NCI-H82 treated with DMSO at 0.1 percent for 48 hours (cell line): Measurements from ENCODE around the gene ENTPD2.

Source experiments
- DNase-seq: peaks from one replicate; lab custom pipeline; 2025; ENCODE audit not compliant: unreplicated experiment; lab: John Stamatoyannopoulos, UW

Gene ENTPD2

GRCh38 chr9:137053944-137054931, at the start of gene ENTPD2:
Gene ENTPD2, minus strand, starts transcription at chr9:137054061. Its CDS starts 64 bp downstream, at chr9:137053997.
- DNase-seq = no peak

DNA sequence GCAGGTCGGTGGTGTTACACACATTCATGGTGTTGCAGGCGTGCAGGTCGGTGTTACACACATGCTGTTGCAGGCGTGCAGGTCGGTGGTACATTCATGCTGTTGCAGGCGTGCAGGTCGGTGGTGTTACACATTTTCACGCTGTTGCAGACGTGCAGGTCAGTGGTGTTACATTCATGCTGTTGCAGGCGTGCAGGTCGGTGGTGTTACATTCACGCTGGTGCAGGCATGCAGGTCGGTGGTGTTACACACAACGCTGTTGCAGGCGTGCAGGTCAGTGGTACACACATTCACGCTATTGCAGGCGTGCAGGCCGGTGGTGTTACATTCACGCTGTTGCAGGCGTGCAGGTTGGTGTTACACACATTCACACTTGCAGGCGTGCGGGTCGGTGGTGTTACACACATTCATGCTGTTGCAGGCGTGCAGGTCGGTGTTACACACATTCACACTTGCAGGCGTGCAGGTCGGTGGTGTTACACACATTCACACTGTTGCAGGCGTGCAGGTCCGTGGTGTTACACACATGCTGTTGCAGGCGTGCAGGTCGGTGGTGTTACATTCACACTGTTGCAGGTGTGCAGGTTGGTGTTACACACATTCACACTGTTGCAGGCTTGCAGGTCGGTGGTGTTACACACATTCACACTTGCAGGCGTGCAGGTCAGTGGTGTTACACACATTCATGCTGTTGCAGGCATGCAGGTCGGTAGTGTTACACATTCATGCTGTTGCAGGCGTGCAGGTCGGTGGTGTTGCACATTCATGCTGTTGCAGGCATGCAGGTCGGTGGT, 49.5 kb upstream of the ENTPD2 start:
- DNase-seq = no peak

DNA sequence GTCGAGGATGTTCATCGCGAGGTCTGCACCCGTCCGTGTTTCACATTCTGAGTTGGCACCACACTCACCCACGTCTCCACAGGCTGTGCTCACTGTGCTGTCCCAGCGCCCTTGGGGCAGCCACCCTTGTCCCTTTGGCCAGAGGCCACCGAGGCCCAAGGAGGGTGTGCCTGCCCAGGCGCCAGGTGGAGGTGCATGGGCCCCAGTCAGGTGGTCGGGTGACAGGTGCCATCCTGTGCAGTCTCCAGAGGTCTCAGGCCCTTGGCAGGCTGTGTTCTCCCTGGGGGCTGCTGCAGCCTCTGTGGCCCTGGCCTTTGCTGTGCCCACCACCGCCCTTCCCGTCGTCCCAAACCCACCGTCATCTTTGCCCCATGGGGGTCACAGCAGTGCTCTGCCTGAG, 45.4 kb upstream of the ENTPD2 start:
- no peak for DNase-seq

DNA sequence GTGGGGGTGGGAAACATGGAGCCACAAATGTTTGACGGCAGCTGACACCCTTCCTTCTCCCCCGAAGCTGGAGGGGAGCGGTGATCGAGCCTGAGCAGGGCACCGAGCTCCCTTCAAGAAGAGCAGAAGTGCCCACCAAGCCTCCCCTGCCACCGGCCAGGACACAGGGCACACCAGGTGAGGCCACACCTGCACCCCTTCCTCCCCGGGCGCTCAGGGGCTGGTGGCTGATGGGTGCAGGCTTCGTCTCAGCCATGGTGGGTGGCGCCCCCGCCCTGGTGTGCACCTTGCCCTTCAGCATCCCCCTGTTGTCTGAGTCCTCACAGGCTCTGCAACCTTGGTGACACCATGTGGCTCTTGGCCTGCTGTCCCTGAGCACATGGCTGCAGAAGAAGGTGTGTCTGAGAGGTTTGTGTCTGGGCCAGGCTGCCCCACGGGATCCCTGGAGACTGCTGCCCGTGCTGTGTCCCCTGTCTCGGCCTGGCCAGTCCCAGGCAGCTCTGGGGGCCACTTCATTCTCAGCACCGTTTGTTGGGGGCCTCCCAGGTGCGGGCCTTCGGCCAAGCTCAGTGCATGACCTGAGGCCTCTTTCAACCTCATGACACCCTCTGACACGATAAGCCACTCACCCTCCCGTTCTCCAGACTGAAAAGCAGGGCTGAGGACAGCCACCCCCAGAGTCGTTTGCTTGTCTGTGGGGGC, 44.1 kb upstream of the ENTPD2 start:
- DNase-seq = no peak

GRCh38 chr9:137096785-137097546, 43.1 kb upstream of the ENTPD2 start:
- no peak for DNase-seq

DNA sequence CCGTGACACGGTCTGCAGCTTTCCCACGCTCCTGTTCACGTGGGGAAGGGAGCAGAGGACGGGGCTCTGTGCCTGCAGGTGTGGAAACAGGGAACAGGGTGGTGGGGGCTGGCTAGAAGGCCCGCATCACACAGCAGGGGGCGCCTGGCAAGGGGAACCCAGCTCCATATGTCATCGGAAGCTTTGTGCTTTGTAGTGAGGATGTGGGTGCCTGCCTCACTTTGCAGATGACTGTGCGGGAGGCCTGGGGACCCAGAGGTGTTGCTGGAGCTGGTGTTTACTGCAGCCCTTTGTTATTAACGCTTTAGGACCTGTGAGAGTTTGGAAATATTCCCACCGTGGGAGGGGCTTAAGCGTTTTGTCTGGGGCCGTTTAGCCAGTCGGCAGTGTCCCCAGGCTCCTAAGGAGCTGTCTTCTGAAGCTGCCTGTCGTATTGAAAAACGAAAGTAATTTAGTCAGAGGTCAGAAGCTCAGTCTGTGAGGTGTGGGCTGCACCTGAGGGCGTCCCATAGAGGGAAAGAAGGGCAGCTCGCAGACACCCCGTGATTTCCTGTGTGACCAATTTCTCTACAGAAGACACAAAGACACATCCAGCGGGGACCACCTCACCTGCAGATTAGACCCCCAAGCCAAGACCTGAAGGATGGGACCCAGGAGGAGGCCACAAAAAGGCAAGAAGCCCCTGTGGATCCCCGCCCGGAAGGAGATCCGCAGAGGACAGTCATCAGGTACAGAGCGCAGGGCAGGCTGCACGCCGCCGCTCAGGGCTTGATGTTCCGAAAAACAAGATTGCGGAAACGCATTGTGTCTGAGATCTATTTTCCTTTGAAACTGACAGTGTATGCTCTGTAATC, 42.0 kb upstream of the ENTPD2 start:
- DNase-seq = no peak

- DNase-seq = no peak
Measured at GRCh38 chr9:137089232-137089947, 35.5 kb upstream of the ENTPD2 start.

DNA sequence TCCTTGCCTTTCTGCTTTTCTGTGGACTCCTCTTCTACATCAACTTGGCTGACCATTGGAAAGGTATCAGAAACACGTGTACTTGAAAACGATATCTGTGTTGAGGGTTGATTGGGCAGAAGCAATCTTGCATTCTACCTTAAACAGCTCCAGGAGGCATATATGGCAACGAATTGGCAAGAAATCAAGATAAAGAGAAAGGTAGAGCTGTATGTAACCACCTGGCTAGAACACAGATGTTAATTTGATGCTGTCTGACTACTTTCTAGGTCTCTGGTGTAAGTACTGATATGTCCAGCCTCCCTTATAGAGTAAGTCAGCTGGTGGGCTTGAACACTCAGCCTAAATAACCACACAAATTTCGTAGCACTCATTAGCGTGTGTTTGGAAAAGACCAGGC, 34.3 kb upstream of the ENTPD2 start:
- DNase-seq = no peak

GRCh38 chr9:137087409-137087925, 33.6 kb upstream of the ENTPD2 start:
- no peak for DNase-seq

GRCh38 chr9:137086531-137087408, 32.9 kb upstream of the ENTPD2 start, which contains the start of gene MAN1B1:
Gene MAN1B1, plus strand, starts transcription at chr9:137086985. Its CDS starts 15 bp downstream, at chr9:137087000.
- peak; percentile 96 for DNase-seq

- no peak for DNase-seq
Measured at GRCh38 chr9:137085920-137086530, 32.2 kb upstream of the ENTPD2 start.

GRCh38 chr9:137084526-137084925, 30.7 kb upstream of the ENTPD2 start:
- no peak for DNase-seq

- peak; percentile 75 for DNase-seq
Measured at GRCh38 chr9:137083394-137084004, 29.6 kb upstream of the ENTPD2 start.

DNA sequence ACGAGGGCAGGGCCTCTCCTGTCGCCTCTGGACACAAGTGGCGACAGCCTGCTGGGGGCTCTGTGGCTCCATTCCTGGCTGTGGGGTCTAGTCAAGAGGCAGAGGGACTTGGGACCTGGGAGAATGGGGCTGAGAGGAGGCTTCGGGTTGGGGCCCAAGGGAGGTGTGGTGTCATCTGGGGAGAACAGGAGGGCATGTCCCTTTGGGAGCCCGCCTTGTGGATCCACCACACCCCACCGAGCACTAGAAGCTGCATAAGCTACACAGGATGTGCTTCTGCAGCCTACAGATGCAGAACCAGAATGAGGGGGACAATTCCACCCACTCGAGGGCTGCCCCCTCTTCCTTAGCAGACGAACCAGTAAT, 29.0 kb upstream of the ENTPD2 start:
- no peak for DNase-seq

GRCh38 chr9:137082222-137082924, 28.5 kb upstream of the ENTPD2 start:
- DNase-seq = no peak
